Sciatic nerve (tissue), 2 donors: ENCODE data around the gene RBL1. TPM values are rescaled to one million over a fixed set of nuclear protein-coding genes. Genes with fewer than 3 reads are reported as not detected.
"Not testable (repeated sequence)": the region's sequence is repeated elsewhere in the genome, so short reads cannot be mapped to it uniquely, and the experiment has no call there.

ENCODE experiments used
- ATAC-seq: fragments of 200-7000 bp; cut with Tn5 transposase; one replicate; pipeline ENCODE4 v1.9.1; 2020; ENCODE audit warnings: mild to moderate bottlenecking, moderate library complexity
- DNase-seq: peaks from one replicate; pipeline ENCODE4 v3.0.0-alpha.2; 2020; ENCODE audit warnings: low spot score
- intact Hi-C: fragments of 100-400 bp; cut with DNase I; formaldehyde crosslinking; loops from one replicate; pipeline ENCODE4 v1.14.2; 2022
- total RNA-seq: library from RNA; stranded (reverse); fragmentation: NEBNext Ultra II Directional; extraction: Animal tissue kit (Norgen Biotek cat#: 25700); gene quantifications from one replicate; pipeline ENCODE4 v1.2.1, GENCODE V29; 2021
- donor health status: DM: no; HTN: no; CAD: no.
- donor health status: DM: no; HTN: no; CAD: no.

Gene RBL1
- total RNA-seq, 1 donor from 2014 or later, result 13.1 TPM

DNA sequence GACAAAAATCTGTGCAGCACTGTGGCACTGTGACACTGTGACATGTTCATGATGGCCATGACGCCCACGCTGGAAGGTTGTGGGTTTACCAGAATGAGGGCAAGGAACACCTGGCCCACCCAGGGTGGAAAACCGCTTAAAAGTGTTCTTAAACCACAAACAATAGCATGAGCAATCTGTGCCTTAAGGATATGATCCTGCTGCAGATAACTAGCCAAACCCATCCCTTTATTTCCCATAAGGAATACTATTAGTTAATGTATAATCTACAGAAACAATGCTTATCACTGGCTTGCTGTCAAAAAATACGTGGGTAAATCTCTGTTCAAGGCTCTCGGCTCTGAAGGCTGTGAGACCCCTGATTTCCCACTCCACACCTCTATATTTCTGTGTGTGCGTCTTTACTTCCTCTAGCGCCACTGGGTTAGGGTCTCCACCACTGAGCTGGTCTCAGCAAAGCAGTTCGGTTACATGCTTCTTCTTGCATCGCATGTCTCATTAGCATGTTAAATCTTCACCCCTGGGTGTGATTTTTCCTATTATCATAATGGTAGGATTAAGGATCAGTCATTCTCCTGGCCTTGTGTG, 133.3 kb downstream of the RBL1 start:
- DNase-seq, ATAC-seq, intact Hi-C loops: not testable (repeated sequence)

- intact Hi-C loops, result no loop called here
- DNase-seq (no peak), ATAC-seq (no peak)
Measured at GRCh38 chr20:36959242-36959641, 136.6 kb downstream of the RBL1 start.

GRCh38 chr20:36957875-36958667, 137.7 kb downstream of the RBL1 start:
- intact Hi-C loops, result no loop called here
- ATAC-seq (peak; percentile 48), DNase-seq (no peak)

GRCh38 chr20:36956674-36957073, 139.1 kb downstream of the RBL1 start:
- DNase-seq (no peak), ATAC-seq (no peak)
- intact Hi-C loops, result no loop called here

- no peak for DNase-seq
Measured at GRCh38 chr20:36956016-36956415, 139.8 kb downstream of the RBL1 start.

GRCh38 chr20:36951979-36952738, 143.6 kb downstream of the RBL1 start:
- intact Hi-C loops, result no loop called here
- DNase-seq (no peak), ATAC-seq (no peak)

More at GRCh38 chr20:36956016-36956415, 139.8 kb downstream of the RBL1 start:
- ATAC-seq, result no peak
- intact Hi-C loops, result no loop called here

GRCh38 chr20:36951198-36951978, 144.4 kb downstream of the RBL1 start, which contains the start of gene SAMHD1:
Gene SAMHD1 (minus strand): TSS chr20:36951708. CDS start chr20:36951643, 65 bp downstream.
- ATAC-seq (peak; percentile 96), DNase-seq (peak; percentile 97)
- intact Hi-C loops, result no loop called here

- no peak for ATAC-seq
- peak; percentile 8 for DNase-seq
- intact Hi-C loops, result no loop called here
Measured at GRCh38 chr20:36950414-36951197, 145.2 kb downstream of the RBL1 start.

Other genes starting within 250 kb of the RBL1 start
- 0.31 TPM for gene TLDC2, start 219.9 kb downstream of the RBL1 start, total RNA-seq
- 349 TPM for gene SAMHD1, start 144.3 kb downstream of the RBL1 start, total RNA-seq
- 97.9 TPM for gene RPN2, start 83.3 kb upstream of the RBL1 start, total RNA-seq
- gene MROH8, start 83.6 kb upstream of the RBL1 start, total RNA-seq, result 5.2 TPM
- not detected for gene GHRH, start 165.8 kb upstream of the RBL1 start, total RNA-seq
- gene MANBAL, start 193.7 kb upstream of the RBL1 start, total RNA-seq, result 34.1 TPM